GM12892 (cell line): Measurements from ENCODE around the gene ASTN1.

Source experiments
- DNase-seq: peaks from one replicate; pipeline ENCODE4 v3.0.0; 2011; ENCODE audit not compliant: insufficient read length
- FAIRE-seq: peaks from 2 replicates; lab custom pipeline; 2011; peaks lifted over from hg19 to GRCh38; lab: Jason Lieb, UNC
- POLR2A ChIP-seq: IDR thresholded peaks from 2 replicates; pipeline ENCODE4 v1.6.1; 2011; ENCODE audit warnings: low read depth, low read length, control low read depth
- POLR2AphosphoS5 ChIP-seq: IDR thresholded peaks from 2 replicates; pipeline ENCODE4 v1.6.1; 2011; ENCODE audit warnings: low read depth, low read length, control low read depth
- TAF1 ChIP-seq: IDR thresholded peaks from 2 replicates; pipeline ENCODE4 v1.6.1; 2011; ENCODE audit warnings: low read depth, mild to moderate bottlenecking, control low read depth, low read length, borderline replicate concordance

Gene ASTN1

DNA sequence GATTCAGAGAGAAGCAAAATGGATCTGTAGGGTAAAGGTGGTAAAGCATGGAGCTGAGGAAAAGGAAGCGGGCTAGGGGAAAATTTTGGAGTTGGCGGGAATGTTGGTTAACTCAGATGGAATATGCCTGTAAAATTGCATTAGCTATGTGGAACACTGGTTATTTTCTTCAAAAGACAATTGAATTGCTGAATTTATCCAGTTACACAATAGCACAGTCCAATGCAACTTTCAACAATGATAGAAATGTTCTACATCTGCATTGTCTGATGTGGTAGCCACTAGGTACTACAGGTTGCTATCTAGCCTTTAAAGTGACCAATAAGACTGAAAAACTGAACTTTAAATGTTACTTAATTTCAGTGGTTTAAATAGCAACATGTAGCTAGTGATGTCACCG, 315.2 kb downstream of the ASTN1 start:
- no peak for DNase-seq
- TF ChIP-seq POLR2A: no peak
- TF ChIP-seq POLR2AphosphoS5: no peak
- no peak for TF ChIP-seq TAF1

GRCh38 chr1:176847052-176847451, 317.5 kb downstream of the ASTN1 start:
- FAIRE-seq (no peak), DNase-seq (no peak)
- TF ChIP-seq POLR2AphosphoS5 (no peak), TAF1 (no peak), POLR2A (no peak)

More for the DNA sequence above, 315.2 kb downstream of the ASTN1 start:
- FAIRE-seq: no peak

GRCh38 chr1:176843352-176844297, 320.9 kb downstream of the ASTN1 start:
- DNase-seq: no peak
- no peak for FAIRE-seq
- TF ChIP-seq TAF1: no peak
- TF ChIP-seq POLR2A: no peak
- no peak for TF ChIP-seq POLR2AphosphoS5

GRCh38 chr1:176841238-176841637, 323.3 kb downstream of the ASTN1 start:
- DNase-seq: no peak
- no peak for TF ChIP-seq TAF1
- TF ChIP-seq POLR2A: no peak
- no peak for TF ChIP-seq POLR2AphosphoS5
- FAIRE-seq: no peak

- no peak for DNase-seq
- TF ChIP-seq POLR2A (no peak), POLR2AphosphoS5 (no peak), TAF1 (no peak)
- no peak for FAIRE-seq
These were observed 325.3 kb downstream of the ASTN1 start for GRCh38 chr1:176839216-176839615.

DNA sequence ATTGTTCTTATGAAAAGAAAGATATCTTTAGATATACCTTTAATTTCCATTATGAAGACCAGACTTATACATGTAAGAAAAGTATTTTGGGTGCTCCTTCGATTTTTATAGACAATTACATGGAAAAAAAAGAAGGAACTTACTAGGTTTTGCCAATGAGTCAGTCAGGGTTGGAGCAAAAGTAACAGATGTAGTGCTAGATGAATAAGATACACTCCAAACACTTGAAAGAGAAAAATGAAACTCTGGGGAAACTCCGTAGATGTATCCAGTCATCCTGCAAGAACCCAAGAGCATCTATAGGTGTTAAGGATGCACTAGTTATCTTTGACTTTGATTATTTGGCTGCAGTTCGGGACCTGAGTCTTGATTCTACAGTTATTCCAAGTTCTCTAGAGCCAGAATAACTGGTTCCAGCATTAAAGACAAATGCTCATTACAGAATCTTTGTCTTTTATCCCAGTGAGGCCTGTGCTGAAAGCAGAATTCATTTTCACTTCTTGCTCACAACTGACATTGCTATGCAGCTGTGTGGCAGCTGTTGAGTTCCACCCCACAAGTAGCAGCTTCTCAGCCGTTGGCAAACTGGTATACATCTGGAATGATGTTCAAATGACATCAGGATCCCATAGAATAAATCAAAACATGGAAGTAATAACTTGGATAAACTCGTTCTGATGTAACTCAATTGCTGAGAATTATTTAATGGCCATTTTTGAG, 326.1 kb downstream of the ASTN1 start:
- no peak for TF ChIP-seq POLR2A
- no peak for TF ChIP-seq POLR2AphosphoS5
- TF ChIP-seq TAF1: no peak
- DNase-seq: no peak
- no peak for FAIRE-seq

DNA sequence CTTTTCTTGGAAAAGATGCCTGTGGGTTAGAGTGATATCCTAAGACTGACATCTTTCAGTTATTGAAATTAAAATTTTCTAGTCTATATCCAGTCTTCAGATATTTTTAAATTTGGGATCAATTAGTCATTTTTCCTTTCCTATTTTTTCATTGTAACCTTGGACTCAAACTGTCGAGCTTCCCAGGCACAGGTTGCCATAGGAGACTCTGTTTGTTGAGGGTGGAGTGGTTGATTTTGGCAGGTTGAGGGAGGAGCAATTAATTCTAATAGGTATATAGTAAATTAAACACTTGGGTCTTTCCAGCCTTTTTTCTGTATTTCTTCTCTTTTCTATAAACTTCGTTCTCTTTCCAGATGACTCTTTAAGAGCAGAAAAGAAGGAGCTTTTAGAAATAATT, 326.8 kb downstream of the ASTN1 start:
- TF ChIP-seq POLR2AphosphoS5: no peak
- TF ChIP-seq POLR2A: no peak
- TF ChIP-seq TAF1: no peak
- DNase-seq: no peak
- FAIRE-seq: no peak

DNA sequence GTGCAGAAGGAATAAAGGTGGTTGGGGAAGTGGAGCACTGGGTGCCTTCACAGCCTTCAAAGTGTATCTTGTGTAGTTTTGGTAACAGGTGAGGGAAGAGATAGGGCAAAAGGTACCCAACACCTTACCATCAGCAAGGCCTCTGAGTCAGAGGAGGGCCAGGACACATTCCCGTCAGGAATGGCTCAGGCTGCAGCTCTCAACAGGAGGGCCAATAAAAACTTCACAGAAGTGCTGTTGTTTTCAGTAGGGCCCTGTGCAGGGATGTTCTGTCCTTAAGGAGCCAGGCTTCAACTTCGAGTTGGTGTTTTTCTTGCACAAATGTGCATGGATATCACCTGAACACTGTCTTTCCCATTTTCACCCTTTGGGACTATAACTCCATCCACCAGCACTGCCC, 333.4 kb downstream of the ASTN1 start:
- TF ChIP-seq POLR2A: no peak
- no peak for FAIRE-seq
- no peak for DNase-seq

DNA sequence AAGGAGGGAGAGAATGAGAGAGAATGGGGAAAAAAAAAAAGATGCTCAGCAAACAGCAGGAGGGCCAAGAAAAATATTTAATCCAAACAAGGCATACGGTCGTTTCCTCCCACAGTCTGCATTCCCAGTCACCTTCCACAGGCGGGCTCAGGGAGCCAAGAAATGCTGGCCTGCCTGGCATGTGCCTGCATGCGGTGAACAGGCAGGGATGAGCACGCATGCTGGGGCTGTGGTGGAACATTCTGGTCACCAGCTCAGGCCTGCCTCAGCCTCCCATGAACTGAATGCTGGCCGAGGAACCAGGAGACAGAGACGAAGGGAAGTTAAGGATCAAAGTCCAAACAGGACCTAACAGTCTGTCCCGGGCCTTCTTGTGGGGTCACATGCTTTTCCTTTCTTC, 335.3 kb downstream of the ASTN1 start:
- no peak for FAIRE-seq
- DNase-seq: no peak
- TF ChIP-seq TAF1 (no peak), POLR2AphosphoS5 (no peak), POLR2A (no peak)

- FAIRE-seq: no peak
- TF ChIP-seq POLR2AphosphoS5 (no peak), TAF1 (no peak), POLR2A (no peak)
- DNase-seq: no peak
These were observed 338.2 kb downstream of the ASTN1 start for GRCh38 chr1:176826265-176826664.

- no peak for TF ChIP-seq POLR2AphosphoS5
- TF ChIP-seq POLR2A: no peak
- no peak for TF ChIP-seq TAF1
- no peak for FAIRE-seq
- no peak for DNase-seq
These were observed 344.0 kb downstream of the ASTN1 start for GRCh38 chr1:176820391-176821031.
